ENCODE results near the gene CARMIL1.

GRCh38 chr6:25337431-25337830 lies 58.3 kb downstream of the CARMIL1 start:
- no peak for TF ChIP-seq CTCF (IDR thresholded peaks at IDR 0.05)
- no peak for TF ChIP-seq POLR2A (IDR thresholded peaks at IDR 0.05)
